Measurements from ENCODE around the gene HTN3. TPM values are rescaled to one million over a fixed set of nuclear protein-coding genes. Genes with fewer than 3 reads are reported as not detected.
"Not testable (repeated sequence)": the region's sequence is repeated elsewhere in the genome, so short reads cannot be mapped to it uniquely, and the experiment has no call there.

HTN3 gene
- total RNA-seq, 4 donors from 2014 or later = not detected

DNA sequence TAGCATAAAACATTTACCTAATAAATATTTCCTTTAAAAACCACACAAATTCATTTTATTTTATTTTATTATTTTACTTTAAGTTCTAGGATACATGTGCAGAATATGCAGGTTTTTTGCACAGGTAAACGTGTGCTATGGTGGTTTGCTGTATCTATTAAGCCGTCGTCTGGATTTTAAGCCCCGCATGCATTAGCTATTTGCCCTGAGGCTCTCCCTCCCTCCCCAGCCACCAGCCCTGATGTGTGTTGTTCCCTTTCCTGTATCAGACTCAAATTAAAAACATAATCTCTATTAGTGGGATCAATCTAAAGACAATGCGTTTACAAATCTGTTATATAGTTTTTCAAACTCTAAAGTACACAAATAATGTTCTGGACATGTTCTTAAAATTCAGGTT lies 1.2 kb upstream of the HTN3 start:
- 82 to 89% methylated on average over 5 of the region's 5 CpGs for WGBS, 2 donors
- TF ChIP-seq POLR2A (IDR thresholded peaks at IDR 0.05) = no peak
- TF ChIP-seq, protein P1, sequence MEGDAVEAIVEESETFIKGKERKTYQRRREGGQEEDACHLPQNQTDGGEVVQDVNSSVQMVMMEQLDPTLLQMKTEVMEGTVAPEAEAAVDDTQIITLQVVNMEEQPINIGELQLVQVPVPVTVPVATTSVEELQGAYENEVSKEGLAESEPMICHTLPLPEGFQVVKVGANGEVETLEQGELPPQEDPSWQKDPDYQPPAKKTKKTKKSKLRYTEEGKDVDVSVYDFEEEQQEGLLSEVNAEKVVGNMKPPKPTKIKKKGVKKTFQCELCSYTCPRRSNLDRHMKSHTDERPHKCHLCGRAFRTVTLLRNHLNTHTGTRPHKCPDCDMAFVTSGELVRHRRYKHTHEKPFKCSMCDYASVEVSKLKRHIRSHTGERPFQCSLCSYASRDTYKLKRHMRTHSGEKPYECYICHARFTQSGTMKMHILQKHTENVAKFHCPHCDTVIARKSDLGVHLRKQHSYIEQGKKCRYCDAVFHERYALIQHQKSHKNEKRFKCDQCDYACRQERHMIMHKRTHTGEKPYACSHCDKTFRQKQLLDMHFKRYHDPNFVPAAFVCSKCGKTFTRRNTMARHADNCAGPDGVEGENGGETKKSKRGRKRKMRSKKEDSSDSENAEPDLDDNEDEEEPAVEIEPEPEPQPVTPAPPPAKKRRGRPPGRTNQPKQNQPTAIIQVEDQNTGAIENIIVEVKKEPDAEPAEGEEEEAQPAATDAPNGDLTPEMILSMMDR (IDR thresholded peaks at IDR 0.05) = no peak

DNA sequence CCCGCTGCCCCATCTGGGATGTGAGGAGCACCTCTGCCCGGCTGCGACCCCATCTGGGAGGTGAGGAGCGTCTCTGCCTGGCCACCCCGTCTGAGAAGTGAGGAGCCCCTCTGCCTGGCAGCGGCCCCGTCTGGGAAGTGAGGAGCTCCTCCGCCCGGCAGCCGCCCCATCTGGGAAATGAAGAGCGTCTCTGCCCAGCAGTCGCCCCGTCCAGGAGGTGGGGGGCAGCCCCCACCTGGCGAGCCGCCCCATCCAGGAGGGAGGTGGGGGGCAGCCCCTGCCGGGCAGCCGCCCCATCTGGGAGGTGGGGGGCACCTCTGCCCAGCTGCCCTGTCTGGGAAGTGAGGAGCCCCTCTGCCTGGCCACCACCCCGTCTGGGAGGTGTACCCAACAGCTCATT lies 9.3 kb downstream of the HTN3 start:
- H3K9me3 ChIP-seq; H3K27me3 ChIP-seq; DNase-seq; H3K4me3 ChIP-seq (replicated peaks in 1 of 3); H3K27ac ChIP-seq; H3K36me3 ChIP-seq; H3K4me1 ChIP-seq; intact Hi-C loops (cut with DNase I): not testable (repeated sequence)
- WGBS, 2 donors = 85 to 95% methylated on average over 14 to 16 of the region's 18 CpGs

More for the DNA sequence above, 1.2 kb upstream of the HTN3 start:
- Histone ChIP-seq H3K36me3 (no peaks in the 10 kb centered on the region), H3K4me1 (no peaks in the 10 kb centered on the region), H3K27ac (no peak overlapping the region), H3K27me3 (no peaks in the 10 kb centered on the region), H3K4me3 (replicated peaks in 1 of 3) (no peak overlapping the region), H3K9me3 (no peaks in the 10 kb centered on the region)
- no peak for DNase-seq
- intact Hi-C loops (cut with DNase I) = no loop called here

DNA sequence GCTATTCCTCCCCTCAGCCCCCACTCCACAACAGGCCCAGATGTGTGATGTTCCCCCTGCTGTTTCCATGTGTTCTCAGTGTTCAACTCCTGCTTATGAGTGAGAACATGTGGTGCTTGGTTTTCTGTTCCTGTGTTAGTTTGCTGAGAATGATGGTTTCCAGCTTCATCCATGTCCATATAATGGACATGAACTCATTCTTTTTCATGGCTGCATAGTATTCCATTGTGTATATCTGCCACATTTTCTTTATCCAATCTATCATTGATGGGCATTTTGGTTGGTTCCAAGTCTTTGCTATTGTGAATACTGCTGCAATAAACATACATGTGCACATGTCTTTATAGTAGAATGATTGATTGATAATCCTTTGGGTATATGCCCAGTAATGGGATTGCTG lies 11.7 kb downstream of the HTN3 start:
- H3K36me3 ChIP-seq; intact Hi-C loops (cut with DNase I); H3K4me3 ChIP-seq (replicated peaks in 1 of 3); H3K4me1 ChIP-seq; H3K27me3 ChIP-seq; H3K27ac ChIP-seq; DNase-seq; H3K9me3 ChIP-seq: not testable (repeated sequence)

DNA sequence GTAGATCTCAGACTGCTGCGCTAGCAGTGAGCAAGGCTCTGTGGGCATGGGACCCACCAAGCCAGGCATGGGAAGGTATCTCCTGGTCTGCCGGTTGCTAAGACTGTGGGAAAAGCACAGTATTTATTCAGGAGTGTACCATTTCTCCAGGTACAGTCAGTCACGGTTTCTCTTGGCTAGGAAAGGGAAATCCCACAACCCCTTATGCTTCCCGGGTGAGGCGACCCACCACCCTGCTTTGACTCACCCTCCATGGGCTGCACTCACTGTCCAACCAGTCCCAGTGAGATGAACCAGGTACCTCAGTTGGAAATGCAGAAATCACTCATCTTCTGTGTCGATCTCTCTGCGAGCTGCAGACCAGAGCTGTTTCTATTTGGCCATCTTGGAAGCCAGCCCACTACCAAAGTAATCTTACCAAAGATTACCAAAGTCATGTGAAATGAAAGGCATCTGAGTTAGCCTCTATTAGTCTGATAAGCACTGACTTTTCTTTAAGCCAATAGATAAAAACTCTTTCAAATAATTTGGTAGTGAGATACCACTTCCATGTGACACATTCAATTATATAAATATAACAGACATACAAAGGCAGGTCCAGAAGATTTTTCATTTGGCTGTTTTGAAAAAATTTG lies 13.5 kb downstream of the HTN3 start:
- Histone ChIP-seq H3K27ac (no peak overlapping the region), H3K36me3 (no peaks in the 10 kb centered on the region), H3K4me1 (no peaks in the 10 kb centered on the region), H3K9me3 (no peaks in the 10 kb centered on the region), H3K27me3 (no peaks in the 10 kb centered on the region), H3K4me3 (replicated peaks in 1 of 3) (no peak overlapping the region)
- no peak for TF ChIP-seq POLR2A (IDR thresholded peaks at IDR 0.05)
- TF ChIP-seq, protein P1 (IDR thresholded peaks at IDR 0.05) = no peak
- intact Hi-C loops (cut with DNase I) = no loop called here
- DNase-seq = no peak
- 91 to 94% methylated on average over 6 to 7 of the region's 7 CpGs for WGBS, 2 donors

DNA sequence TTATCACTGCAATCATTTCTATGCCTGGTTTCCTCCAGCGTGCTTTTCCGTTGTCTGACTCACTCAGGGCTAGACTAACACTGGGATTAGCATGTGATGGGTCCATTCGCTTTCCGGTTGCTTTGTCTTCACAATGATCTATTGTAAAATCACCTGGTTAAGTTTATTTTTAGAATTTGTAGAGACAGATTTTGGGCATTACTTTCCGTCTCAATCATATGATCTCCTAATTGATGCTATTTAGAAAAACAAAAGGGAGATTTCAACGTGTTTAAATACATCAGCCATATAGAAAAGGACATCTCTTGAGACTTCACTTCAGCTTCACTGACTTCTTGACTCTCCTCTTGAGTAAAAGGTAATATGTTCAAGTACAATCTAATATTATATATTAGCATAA lies 21.9 kb downstream of the HTN3 start, which contains the start of gene HTN1:
Gene HTN1, plus strand, starts transcription at position 301 of the 400 bp plus-strand sequence. CDS start 2,639 bp downstream, outside the sequence.
- H3K27me3 ChIP-seq; H3K9me3 ChIP-seq; intact Hi-C loops (cut with DNase I); H3K4me1 ChIP-seq; H3K27ac ChIP-seq; H3K4me3 ChIP-seq (replicated peaks in 1 of 3); DNase-seq; H3K36me3 ChIP-seq: not testable (repeated sequence)
- 82 to 87% methylated on average over 6 of the region's 6 CpGs for WGBS, 2 donors

DNA sequence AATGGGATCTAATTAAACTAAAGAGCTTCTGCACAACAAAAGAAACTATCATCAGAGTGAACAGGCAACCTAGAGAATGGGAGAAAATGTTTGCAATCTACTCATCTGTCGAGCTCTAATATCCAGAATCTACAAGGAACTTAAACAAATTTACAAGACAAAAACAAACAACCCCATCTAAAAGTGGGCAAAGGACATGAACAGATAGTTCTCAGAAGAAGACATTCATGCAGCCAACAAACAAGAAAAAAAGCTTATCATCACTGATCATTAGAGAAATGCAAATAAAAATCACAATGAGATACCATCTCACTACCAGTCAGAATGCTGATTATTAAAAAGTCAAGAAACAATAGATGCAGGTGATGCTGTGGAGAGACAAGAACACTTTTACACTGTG lies 28.3 kb downstream of the HTN3 start:
- 50 to 98% methylated on average over 1 of the region's 1 CpG for WGBS, 2 donors
- H3K36me3 ChIP-seq; DNase-seq; H3K4me3 ChIP-seq (replicated peaks in 1 of 3); H3K27me3 ChIP-seq; intact Hi-C loops (cut with DNase I); H3K9me3 ChIP-seq; H3K27ac ChIP-seq; H3K4me1 ChIP-seq: not testable (repeated sequence)

DNA sequence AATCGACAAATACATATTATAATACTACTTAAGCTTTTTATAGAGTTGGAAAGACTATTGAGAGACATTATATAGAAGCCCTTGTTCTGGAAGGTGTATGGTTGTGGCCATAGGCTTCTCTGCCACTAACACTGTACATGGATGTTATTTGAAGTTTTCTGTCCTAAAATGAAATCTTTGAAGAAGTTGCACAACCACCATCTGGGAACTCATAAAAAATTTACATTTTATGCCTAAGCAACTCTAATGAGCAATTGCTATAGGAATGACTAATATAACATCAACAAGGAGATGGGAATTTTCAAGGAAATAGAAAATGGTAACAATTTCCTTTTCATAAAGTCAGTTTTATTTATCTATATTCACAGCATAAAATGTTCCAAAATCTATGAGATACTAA lies 29.4 kb downstream of the HTN3 start:
- no peak for TF ChIP-seq POLR2A (IDR thresholded peaks at IDR 0.05)
- TF ChIP-seq, protein P1 (IDR thresholded peaks at IDR 0.05) = no peak
- no peak overlapping the region for H3K4me3 ChIP-seq (replicated peaks in 1 of 3)
- H3K27ac ChIP-seq = no peak overlapping the region
- H3K27me3 ChIP-seq = no peaks in the 10 kb centered on the region
- H3K4me1 ChIP-seq = no peaks in the 10 kb centered on the region
- WGBS, 2 donors = 89 to 92% methylated on average over 1 of the region's 1 CpG
- no peaks in the 10 kb centered on the region for H3K9me3 ChIP-seq
- intact Hi-C loops (cut with DNase I) = no loop called here
- no peaks in the 10 kb centered on the region for H3K36me3 ChIP-seq
- no peak for DNase-seq

All from thyroid gland (tissue), 4 donors.